SK-N-SH (cell line): Measurements from ENCODE around the gene ZPLD1. TPM values are rescaled to one million over a fixed set of nuclear protein-coding genes. Genes with fewer than 3 reads are reported as not detected.
A peak's percentile ranks its signal among the peaks of the same experiment; 100 is the strongest.

Experiments used
- CTCF ChIA-PET: fragments of 300-600, 350-600 bp; formaldehyde crosslinking; extraction: SDS; loops from one replicate; lab custom pipeline; 2021; lab: Yijun Ruan, JAX
- POLR2A ChIA-PET: fragments of 350-600 bp; sonication (Branson Sonifier 250); formaldehyde crosslinking; extraction: SDS; loops from one replicate; lab custom pipeline; 2020; ENCODE audit warnings: antibody characterized with exemption, inconsistent platforms; lab: Yijun Ruan, JAX
- DNase-seq: peaks from one replicate; pipeline ENCODE4 v3.0.0; 2012
- H2AFZ ChIP-seq: fragments of 200-600 bp; sonication (generic); 2 replicates; pipeline ENCODE4 v1.8.1; 2016; ENCODE audit warnings: antibody characterized with exemption, mild to moderate bottlenecking, low read depth
- H3F3A ChIP-seq: fragments of 200-600 bp; sonication (generic); replicated peaks from 2 replicates; pipeline ENCODE3; 2016; ENCODE audit warnings: antibody characterized with exemption, mild to moderate bottlenecking; ENCODE audit not compliant: insufficient read depth
- H3K27ac ChIP-seq, 2 experiments: fragments of 200-500 bp in 1 of 2; fragments of 200-600 bp in 1 of 2; sonication (Bioruptor generic) in 1 of 2; sonication (generic), shearing (Covaris generic) in 1 of 2; 2 replicates each; pipeline versions ENCODE4 v1.5.1 to v1.6.1; 2014 to 2016; ENCODE audit warnings: low read depth in 2 of 2, inconsistent platforms in 1 of 2, low read length in 1 of 2, mild to moderate bottlenecking in 1 of 2, mixed read lengths in 1 of 2
- H3K27me3 ChIP-seq: fragments of 200-600 bp; sonication (generic), shearing (Covaris generic); 2 replicates; pipeline ENCODE4 v1.6.1; 2016; ENCODE audit warnings: mixed run types; ENCODE audit not compliant: insufficient read depth
- H3K36me3 ChIP-seq, 2 experiments: fragments of 200-500 bp in 1 of 2; fragments of 200-600 bp in 1 of 2; sonication (Bioruptor generic) in 1 of 2; sonication (generic) in 1 of 2; replicated peaks in 1 of 2; 2 replicates each; pipeline versions ENCODE3 to v1.5.1; 2014 to 2016; ENCODE audit warnings: low read length in 1 of 2, mild to moderate bottlenecking in 1 of 2; ENCODE audit not compliant: insufficient read depth in 2 of 2, control insufficient read depth in 1 of 2
- H3K4me1 ChIP-seq, 2 experiments: fragments of 200-500 bp in 1 of 2; fragments of 200-600 bp in 1 of 2; sonication (Bioruptor generic) in 1 of 2; sonication (generic), shearing (Covaris generic) in 1 of 2; 2 replicates each; pipeline versions ENCODE4 v1.5.1 to v1.6.1; 2014 to 2016; ENCODE audit warnings: low read depth in 1 of 2, low read length in 1 of 2, mixed run types in 1 of 2; ENCODE audit not compliant: insufficient read depth in 2 of 2, control insufficient read depth in 1 of 2
- H3K4me2 ChIP-seq: fragments of 200-600 bp; sonication (generic), shearing (Covaris generic); 2 replicates; pipeline ENCODE4 v1.6.1; 2017; ENCODE audit warnings: mixed run types
- H3K4me3 ChIP-seq, 2 experiments: fragments of 200-500 bp in 1 of 2; fragments of 200-600 bp in 1 of 2; sonication (Bioruptor generic) in 1 of 2; sonication (generic), shearing (Covaris generic) in 1 of 2; 2 replicates each; pipeline versions ENCODE4 v1.5.1 to v1.8.1; 2014 to 2016; ENCODE audit warnings: low read depth in 2 of 2, inconsistent platforms in 1 of 2, low read length in 1 of 2, mild to moderate bottlenecking in 1 of 2, mixed read lengths in 1 of 2, moderate library complexity in 1 of 2
- H3K79me2 ChIP-seq: fragments of 200-600 bp; sonication (generic); 2 replicates; pipeline ENCODE4 v1.8.1; 2017; ENCODE audit warnings: mild to moderate bottlenecking; ENCODE audit not compliant: insufficient read depth
- H3K9ac ChIP-seq: fragments of 200-600 bp; sonication (generic); 2 replicates; pipeline ENCODE4 v1.6.1; 2017; ENCODE audit warnings: mixed run types
- H3K9me2 ChIP-seq: fragments of 200-600 bp; sonication (generic); 2 replicates; pipeline ENCODE4 v1.6.1; 2017; ENCODE audit warnings: mixed run types
- H3K9me3 ChIP-seq: fragments of 200-600 bp; sonication (generic); 2 replicates; pipeline ENCODE4 v1.6.1; 2017; ENCODE audit warnings: mixed run types, mild to moderate bottlenecking, moderate library complexity
- H4K20me1 ChIP-seq: fragments of 200-600 bp; sonication (generic); 2 replicates; pipeline ENCODE4 v1.6.1; 2017; ENCODE audit warnings: mild to moderate bottlenecking, mixed run types; ENCODE audit not compliant: insufficient read depth
- ELF1 ChIP-seq: IDR thresholded peaks from 2 replicates; pipeline ENCODE4 v1.4.0; 2012
- EZH2phosphoT487 ChIP-seq: fragments of 200-600 bp; sonication (generic); IDR thresholded peaks from 2 replicates; pipeline ENCODE4 v1.6.1; 2017; ENCODE audit warnings: low read depth, mixed run types, mild to moderate bottlenecking, antibody characterized with exemption, moderate library complexity, borderline replicate concordance
- FOSL2 ChIP-seq: IDR thresholded peaks from 2 replicates; pipeline ENCODE4 v1.4.0; 2012; ENCODE audit warnings: low read depth, mild to moderate bottlenecking, moderate library complexity, borderline replicate concordance
- FOXM1 ChIP-seq: IDR thresholded peaks from 2 replicates; pipeline ENCODE4 v1.4.0; 2012; ENCODE audit warnings: low read depth, mild to moderate bottlenecking
- IRF3 ChIP-seq: fragments of 150-350 bp; IDR thresholded peaks from 2 replicates; pipeline ENCODE4 v1.6.1; 2016; ENCODE audit warnings: mild to moderate bottlenecking, low read depth, low read length
- MAX ChIP-seq: IDR thresholded peaks from 2 replicates; pipeline ENCODE4 v1.4.0; 2012; ENCODE audit warnings: low read depth
- MEF2A ChIP-seq: IDR thresholded peaks from 2 replicates; pipeline ENCODE4 v1.4.0; 2012; ENCODE audit warnings: low read depth, borderline replicate concordance
- MXI1 ChIP-seq: IDR thresholded peaks from 2 replicates; pipeline ENCODE4 v1.6.1; 2012; ENCODE audit warnings: mild to moderate bottlenecking, low read depth, low read length, improper control_type of control experiment
- NFIC ChIP-seq: IDR thresholded peaks from 2 replicates; pipeline ENCODE4 v1.4.0; 2012; ENCODE audit warnings: borderline replicate concordance
- NRF1 ChIP-seq: IDR thresholded peaks from 2 replicates; pipeline ENCODE4 v1.6.1; 2012; ENCODE audit warnings: low read depth, mild to moderate bottlenecking, low read length
- POLR2AphosphoS5 ChIP-seq: IDR thresholded peaks from 2 replicates; pipeline ENCODE4 v1.6.1; 2012; ENCODE audit warnings: low read depth, low read length
- RCOR1 ChIP-seq: fragments of 150-350 bp; IDR thresholded peaks from 2 replicates; pipeline ENCODE4 v1.6.1; 2017; ENCODE audit warnings: antibody characterized with exemption, low read length
- REST ChIP-seq: IDR thresholded peaks from 2 replicates; pipeline ENCODE4 v1.6.1; 2012; ENCODE audit warnings: mild to moderate bottlenecking, low read depth, low read length, moderate library complexity
- SIN3A ChIP-seq: IDR thresholded peaks from 2 replicates; pipeline ENCODE4 v1.6.1; 2012; ENCODE audit warnings: low read depth, mild to moderate bottlenecking, low read length, moderate library complexity, borderline replicate concordance
- SMC3 ChIP-seq: IDR thresholded peaks from 2 replicates; pipeline ENCODE4 v1.6.1; 2012; ENCODE audit warnings: low read depth, low read length, improper control_type of control experiment
- TEAD4 ChIP-seq: IDR thresholded peaks from 2 replicates; pipeline ENCODE4 v1.4.0; 2012; ENCODE audit warnings: mild to moderate bottlenecking, borderline replicate concordance; ENCODE audit not compliant: insufficient read depth
- USF2 ChIP-seq: fragments of 150-350 bp; IDR thresholded peaks from 2 replicates; pipeline ENCODE4 v1.6.1; 2017; ENCODE audit warnings: antibody characterized with exemption, low read length, low read depth, borderline replicate concordance
- YY1 ChIP-seq: IDR thresholded peaks from 2 replicates; pipeline ENCODE4 v1.4.0; 2012; ENCODE audit warnings: low read depth, mild to moderate bottlenecking
- WGBS: methylation state at CpG from one replicate; pipeline ENCODE4 v1.1.6; 2017; ENCODE audit warnings: low lambda C conversion rate; 5-methylcytosine and 5-hydroxymethylcytosine counted together
- polyA plus RNA-seq, 3 experiments: library from polyadenylated mRNA; depleted of rRNA; stranded (reverse); fragments of >200 nt; gene quantifications; 2 replicates each; pipeline ENCODE4 v1.2.3, GENCODE V29; 2012

The ZPLD1 gene
- polyA plus RNA-seq, 1 of the 3 experiments (the other 2 are of a cell fraction) = not detected

GRCh38 chr3:102460579-102460978 is 25.8 kb downstream of the ZPLD1 start:
- TF ChIP-seq ELF1 = no peak
- TF ChIP-seq POLR2AphosphoS5 = no peak
- peak; percentile 51; the same call in 1 of the 2 replicates for TF ChIP-seq FOSL2
- no peak for TF ChIP-seq TEAD4
- no peak for TF ChIP-seq SMC3
- TF ChIP-seq USF2 = no peak
- no peak for TF ChIP-seq FOXM1
- H3K9me3 ChIP-seq = no peaks in the 10 kb centered on the region
- H3K4me2 ChIP-seq = no peak overlapping the region
- H3K79me2 ChIP-seq = no peaks in the 10 kb centered on the region
- H3K27ac ChIP-seq = no peak overlapping the region
- H4K20me1 ChIP-seq = no peaks in the 10 kb centered on the region
- H3K9ac ChIP-seq = no peak overlapping the region
- peaks cover 0 to 4% of the 10 kb centered on the region in 2 experiments; a peak in 2 of 4 replicates for H3K4me1 ChIP-seq
- H3K4me3 ChIP-seq = no peak overlapping the region
- no peak overlapping the region for H2AFZ ChIP-seq
- H3K27me3 ChIP-seq = no peaks in the 10 kb centered on the region
- no peaks in the 10 kb centered on the region for H3K9me2 ChIP-seq
- POLR2A ChIA-PET = no interaction called here
- DNase-seq = no peak
- CTCF ChIA-PET = no interaction called here
- H3F3A ChIP-seq = no peaks in the 10 kb centered on the region
- no peaks in the 10 kb centered on the region for H3K36me3 ChIP-seq

GRCh38 chr3:102464261-102464660 is 29.4 kb downstream of the ZPLD1 start:
- no peak overlapping the region for H3K27ac ChIP-seq
- H4K20me1 ChIP-seq = no peaks in the 10 kb centered on the region
- TF ChIP-seq FOSL2 (no peak), FOXM1 (no peak), REST (no peak), YY1 (no peak), NFIC (no peak), POLR2AphosphoS5 (no peak), MXI1 (no peak), RCOR1 (no peak), MAX (no peak), EZH2phosphoT487 (no peak), ELF1 (no peak), IRF3 (no peak), NRF1 (no peak), TEAD4 (no peak), MEF2A (no peak), SIN3A (no peak)
- POLR2A ChIA-PET = no interaction called here
- DNase-seq = no peak
- no peak overlapping the region for H2AFZ ChIP-seq
- no peak overlapping the region for H3K9ac ChIP-seq
- no peak overlapping the region for H3K4me2 ChIP-seq
- no peaks in the 10 kb centered on the region for H3K9me3 ChIP-seq
- no peaks in the 10 kb centered on the region for H3K9me2 ChIP-seq
- H3F3A ChIP-seq = no peaks in the 10 kb centered on the region
- peaks cover 0 to 4% of the 10 kb centered on the region in 2 experiments; a peak in 2 of 4 replicates for H3K4me1 ChIP-seq
- H3K27me3 ChIP-seq = no peaks in the 10 kb centered on the region
- WGBS = 87% methylated on average over 2 of the region's 2 CpGs
- CTCF ChIA-PET = interaction anchor here (1.2 kb wide), 1 partner anchor 60 kb away, joined by 3 read pairs; no protein-coding TSS in a partner anchor
- H3K36me3 ChIP-seq = no peaks in the 10 kb centered on the region
- H3K4me3 ChIP-seq = no peak overlapping the region
- no peaks in the 10 kb centered on the region for H3K79me2 ChIP-seq
